Endothelial cell (in vitro differentiated cells): ENCODE measurements around the gene IRGC. TPM values are rescaled to one million over a fixed set of nuclear protein-coding genes. Genes with fewer than 3 reads are reported as not detected.

ENCODE experiments used
- DNase-seq: peaks from one replicate; pipeline ENCODE4 v3.0.0; 2021; ENCODE audit warnings: low spot score
- H3K27ac Mint-ChIP-seq: one replicate; pipeline ENCODE4 v1.8.0; 2021; ENCODE audit warnings: mixed read lengths, inconsistent platforms; ENCODE audit not compliant: unreplicated experiment
- H3K27me3 Mint-ChIP-seq: one replicate; pipeline ENCODE4 v1.8.0; 2021; ENCODE audit warnings: mild to moderate bottlenecking, moderate library complexity, mixed read lengths, inconsistent platforms; ENCODE audit not compliant: unreplicated experiment
- H3K36me3 Mint-ChIP-seq: one replicate; pipeline ENCODE4 v1.8.0; 2021; ENCODE audit warnings: mild to moderate bottlenecking, low read depth, mixed read lengths, inconsistent platforms; ENCODE audit not compliant: unreplicated experiment
- H3K4me1 Mint-ChIP-seq: one replicate; pipeline ENCODE4 v1.8.0; 2021; ENCODE audit warnings: mild to moderate bottlenecking, mixed read lengths, inconsistent platforms; ENCODE audit not compliant: unreplicated experiment
- H3K4me3 Mint-ChIP-seq: one replicate; pipeline ENCODE4 v1.8.0; 2021; ENCODE audit warnings: mild to moderate bottlenecking, mixed read lengths, inconsistent platforms; ENCODE audit not compliant: unreplicated experiment
- H3K9me3 Mint-ChIP-seq: one replicate; pipeline ENCODE4 v1.8.0; 2021; ENCODE audit warnings: mixed read lengths, inconsistent platforms; ENCODE audit not compliant: unreplicated experiment
- CTCF ChIP-seq: fragments of 200-600 bp; sonication (generic); IDR thresholded peaks from one replicate; pipeline ENCODE4 v1.5.0; 2021; ENCODE audit warnings: antibody characterized with exemption; ENCODE audit not compliant: unreplicated experiment
- total RNA-seq: library from RNA; stranded (reverse); fragmentation: NEBNext Ultra II Directional; extraction: Animal tissue kit (Norgen Biotek cat#: 25700); gene quantifications from one replicate; pipeline ENCODE4 v1.2.1, GENCODE V29; 2021; ENCODE audit not compliant: unreplicated experiment

Gene IRGC
- total RNA-seq, 1 donor from 2014 or later = not detected

- H3K27me3 Mint-ChIP-seq = peaks cover 11% of the 10 kb centered on the region
- no peaks in the 10 kb centered on the region for H3K9me3 Mint-ChIP-seq
- H3K4me1 Mint-ChIP-seq = peaks cover 13% of the 10 kb centered on the region
- DNase-seq = no peak
- no peak for TF ChIP-seq CTCF
- H3K27ac Mint-ChIP-seq = no peak overlapping the region
- H3K36me3 Mint-ChIP-seq = peaks cover 36% of the 10 kb centered on the region
- peak overlapping the region; percentile 9 for H3K4me3 Mint-ChIP-seq
Observed at GRCh38 chr19:43751466-43752220, 35.8 kb downstream of the IRGC start.

GRCh38 chr19:43752287-43752875, 36.5 kb downstream of the IRGC start:
- Mint-ChIP-seq H3K4me3 (no peak overlapping the region), H3K27ac (no peak overlapping the region), H3K36me3 (peaks cover 32% of the 10 kb centered on the region), H3K4me1 (peaks cover 13% of the 10 kb centered on the region), H3K9me3 (no peaks in the 10 kb centered on the region), H3K27me3 (peaks cover 13% of the 10 kb centered on the region)
- TF ChIP-seq CTCF = no peak
- no peak for DNase-seq

GRCh38 chr19:43754253-43754502, 38.3 kb downstream of the IRGC start:
- peaks cover 19% of the 10 kb centered on the region for H3K36me3 Mint-ChIP-seq
- no peak for TF ChIP-seq CTCF
- peaks cover 14% of the 10 kb centered on the region for H3K27me3 Mint-ChIP-seq
- DNase-seq = no peak
- peaks cover 13% of the 10 kb centered on the region for H3K4me1 Mint-ChIP-seq
- no peaks in the 10 kb centered on the region for H3K9me3 Mint-ChIP-seq
- peak overlapping the region; percentile 99 for H3K4me3 Mint-ChIP-seq
- H3K27ac Mint-ChIP-seq = peak overlapping the region; percentile 95

- Mint-ChIP-seq H3K4me3 (peak within 1 kb of the TSS; percentile 99), H3K4me1 (peaks cover 13% of the 10 kb centered on the region), H3K27me3 (peaks cover 14% of the 10 kb centered on the region), H3K27ac (peak within 1 kb of the TSS; percentile 95), H3K9me3 (no peaks in the 10 kb centered on the region), H3K36me3 (peaks cover 18% of the 10 kb centered on the region)
- TF ChIP-seq CTCF = no peak
- peak; percentile 99 for DNase-seq
Observed at GRCh38 chr19:43754503-43755255, 38.8 kb downstream of the IRGC start, which contains the start of gene SMG9. TSS of gene SMG9 (minus strand) at chr19:43754962. CDS start at chr19:43750741, 4,221 bp downstream.
